Transverse colon (tissue), 4 donors: Measurements from ENCODE around the gene PPP1R13B. TPM values are rescaled to one million over a fixed set of nuclear protein-coding genes. Genes with fewer than 3 reads are reported as not detected.

ENCODE experiments used
- DNase-seq: peaks from one replicate; pipeline ENCODE4 v3.0.0-alpha.2; 2019
- H3K27ac ChIP-seq, 4 donors: fragments of 200-600 bp; sonication (generic); 2 replicates each; pipeline ENCODE4 v1.5.1; 2016 to 2018; ENCODE audit warnings: inconsistent platforms in 4 of 4
- H3K27me3 ChIP-seq: fragments of 200-600 bp; sonication (generic); 2 replicates; pipeline ENCODE4 v1.5.1; 2017; ENCODE audit warnings: inconsistent platforms
- H3K36me3 ChIP-seq, 4 donors: fragments of 200-600 bp; sonication (generic); 2 replicates each; pipeline ENCODE4 v1.5.1; 2017 to 2019; ENCODE audit warnings: inconsistent platforms in 4 of 4
- H3K4me1 ChIP-seq, 4 donors: fragments of 200-600 bp; sonication (generic); 2 replicates each; pipeline ENCODE4 v1.5.1; 2017 to 2020; ENCODE audit warnings: inconsistent platforms in 4 of 4
- H3K4me3 ChIP-seq, 4 donors: fragments of 200-600 bp; sonication (generic); 1 replicate in 1 of 4; 2 replicates in 3 of 4; pipeline versions ENCODE4 v1.5.1 to v1.6.1; 2017 to 2019; ENCODE audit warnings: inconsistent platforms in 4 of 4
- H3K9me3 ChIP-seq, 2 donors: fragments of 200-600 bp; sonication (generic); 2 replicates each; pipeline ENCODE4 v1.5.1; 2017 to 2019; ENCODE audit warnings: inconsistent platforms in 2 of 2
- EP300 ChIP-seq: sonication (generic); formaldehyde crosslinking; IDR thresholded peaks from one replicate; pipeline ENCODE4 v1.6.1; 2017; ENCODE audit warnings: antibody characterized with exemption, low read depth
- POLR2A ChIP-seq: fragments of 450-650 bp; IDR thresholded peaks from one replicate; pipeline ENCODE4 v1.6.1; 2016; ENCODE audit warnings: antibody characterized with exemption, mild to moderate bottlenecking, moderate library complexity
- POLR2AphosphoS5 ChIP-seq, 3 donors: sonication (generic); formaldehyde crosslinking; IDR thresholded peaks; one replicate each; pipeline ENCODE4 v1.6.1; 2016; ENCODE audit warnings: antibody characterized with exemption in 3 of 3
- WGBS, 2 donors: methylation state at CpG; one replicate each; pipeline ENCODE4 v1.1.5; 2018; ENCODE audit warnings: low coverage in 1 of 2; 5-methylcytosine and 5-hydroxymethylcytosine counted together
- in situ Hi-C, 4 donors: fragments of 200-750 bp; cut with MboI; loops; one replicate each; pipeline versions ENCODE4 v1.15.0 to v1.15.1; 2017; ENCODE audit warnings: low sequenced_read_pairs in 3 of 4, low pct_ligation_motif_present in 1 of 4, low pct_unique_long_range_greater_than_20kb in 1 of 4
- intact Hi-C: fragments of 100-400 bp; cut with DNase I; formaldehyde crosslinking; loops from one replicate; pipeline ENCODE4 v1.15.1; 2023; ENCODE audit warnings: low total_unique reads
- total RNA-seq, 4 donors: library from RNA; depleted of rRNA; stranded (reverse); fragments of >200 nt; gene quantifications; one replicate each; pipeline ENCODE4 v1.1.0, GENCODE V29; 2016
- TF ChIP-seq, protein P1 (sequence below), 5 experiments: fragments of 200-600 bp in 3 of 5; fragments of 450-650 bp in 2 of 5; sonication (generic) in 3 of 5; IDR thresholded peaks; 1 replicate in 2 of 5; 2 replicates in 3 of 5; pipeline ENCODE4 v1.5.1; 2016 to 2017; ENCODE audit warnings: antibody characterized with exemption in 5 of 5, inconsistent platforms in 3 of 5, mild to moderate bottlenecking in 2 of 5, moderate library complexity in 1 of 5

The PPP1R13B gene
- total RNA-seq, 4 donors from 2014 or later, result 31.0 to 109 (median 42.0) TPM

DNA sequence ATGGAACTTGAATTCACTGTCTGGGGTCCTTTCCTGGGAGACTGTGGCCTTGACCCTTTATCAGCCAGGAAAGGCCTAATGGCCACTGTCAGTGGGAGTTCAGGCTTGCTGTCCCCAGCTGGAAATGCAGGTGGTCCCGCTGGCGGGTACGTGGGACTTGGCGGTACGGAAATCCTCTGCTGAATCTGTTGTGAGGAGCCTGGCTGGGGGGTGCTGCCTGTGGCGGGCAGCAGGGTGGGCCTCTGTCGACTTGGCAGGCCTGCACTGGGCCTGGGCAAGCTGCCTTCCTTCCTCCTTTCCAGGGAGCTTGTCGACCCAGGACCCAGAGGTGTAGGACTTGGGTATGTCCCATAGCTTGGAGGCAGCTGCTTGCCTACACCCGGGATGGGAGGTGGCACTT, 105.5 kb downstream of the PPP1R13B start:
- Histone ChIP-seq H3K4me1 (no peaks in the 10 kb centered on the region), H3K27me3 (no peaks in the 10 kb centered on the region), H3K27ac (no peak overlapping the region), H3K4me3 (no peak overlapping the region), H3K36me3 (peaks cover 0 to 12% (median 0%) of the 10 kb centered on the region in 4 donors), H3K9me3 (no peaks in the 10 kb centered on the region)
- in situ Hi-C loops (no loop called here), intact Hi-C loops (no loop called here)
- TF ChIP-seq EP300 (no peak), POLR2AphosphoS5 (IDR thresholded peaks at IDR 0.05) (no peak)
- TF ChIP-seq, protein P1, sequence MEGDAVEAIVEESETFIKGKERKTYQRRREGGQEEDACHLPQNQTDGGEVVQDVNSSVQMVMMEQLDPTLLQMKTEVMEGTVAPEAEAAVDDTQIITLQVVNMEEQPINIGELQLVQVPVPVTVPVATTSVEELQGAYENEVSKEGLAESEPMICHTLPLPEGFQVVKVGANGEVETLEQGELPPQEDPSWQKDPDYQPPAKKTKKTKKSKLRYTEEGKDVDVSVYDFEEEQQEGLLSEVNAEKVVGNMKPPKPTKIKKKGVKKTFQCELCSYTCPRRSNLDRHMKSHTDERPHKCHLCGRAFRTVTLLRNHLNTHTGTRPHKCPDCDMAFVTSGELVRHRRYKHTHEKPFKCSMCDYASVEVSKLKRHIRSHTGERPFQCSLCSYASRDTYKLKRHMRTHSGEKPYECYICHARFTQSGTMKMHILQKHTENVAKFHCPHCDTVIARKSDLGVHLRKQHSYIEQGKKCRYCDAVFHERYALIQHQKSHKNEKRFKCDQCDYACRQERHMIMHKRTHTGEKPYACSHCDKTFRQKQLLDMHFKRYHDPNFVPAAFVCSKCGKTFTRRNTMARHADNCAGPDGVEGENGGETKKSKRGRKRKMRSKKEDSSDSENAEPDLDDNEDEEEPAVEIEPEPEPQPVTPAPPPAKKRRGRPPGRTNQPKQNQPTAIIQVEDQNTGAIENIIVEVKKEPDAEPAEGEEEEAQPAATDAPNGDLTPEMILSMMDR (IDR thresholded peaks at IDR 0.05), result no peak
- WGBS, 2 donors, result 91% methylated on average over 9 of the region's 9 CpGs; no CpG with 5 or more reads in 1 of the 2 donors
- DNase-seq, result no peak

DNA sequence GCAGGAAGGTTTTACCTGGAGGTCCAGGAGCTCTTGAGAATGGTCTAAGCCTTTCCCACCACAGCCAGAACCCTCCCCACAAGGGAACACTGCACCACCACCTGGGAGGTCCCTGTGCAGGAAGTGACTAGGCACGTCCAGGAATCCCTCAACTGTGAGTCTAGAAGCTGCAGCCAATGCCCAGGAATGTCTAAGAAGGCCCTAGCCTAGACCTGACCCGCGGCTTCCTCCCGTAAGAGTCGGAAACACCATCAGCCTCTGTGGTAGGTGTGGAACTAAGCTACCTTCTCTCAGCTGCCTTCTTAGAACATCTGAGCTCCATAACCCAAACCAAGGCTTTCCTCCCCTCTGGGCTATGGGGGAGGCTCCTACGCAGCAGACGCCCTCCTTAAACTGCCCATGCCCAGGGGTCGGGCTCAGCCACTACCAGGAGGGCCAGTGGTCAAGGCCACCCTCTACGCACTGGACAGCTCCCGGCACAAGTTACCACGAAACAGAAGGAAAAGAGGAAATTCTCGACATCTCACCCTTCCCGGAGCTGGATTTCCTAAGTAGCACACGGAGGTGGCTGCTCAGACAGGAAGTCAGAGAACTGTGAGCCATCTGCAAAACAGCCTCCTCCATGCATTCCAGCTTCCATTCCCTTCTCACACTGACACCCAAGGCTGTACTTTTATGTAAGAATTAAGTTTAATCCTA, 106.2 kb downstream of the PPP1R13B start:
- no peak for DNase-seq
- H3K4me1 ChIP-seq, result peaks cover 0 to 5% (median under 1%) of the 10 kb centered on the region in 4 donors
- intact Hi-C loops, result no loop called here
- H3K27ac ChIP-seq, result no peak overlapping the region
- no peak overlapping the region for H3K4me3 ChIP-seq
- TF ChIP-seq, protein P1 (IDR thresholded peaks at IDR 0.05), result no peak
- no peak for TF ChIP-seq EP300
- no peak for TF ChIP-seq POLR2A
- no peak for TF ChIP-seq POLR2AphosphoS5 (IDR thresholded peaks at IDR 0.05)
- 87% methylated on average over 14 of the region's 14 CpGs; no CpG with 5 or more reads in 1 of the 2 donors for WGBS, 2 donors
- no peaks in the 10 kb centered on the region for H3K27me3 ChIP-seq
- in situ Hi-C loops, result no loop called here
- peaks cover 0 to 12% (median 0%) of the 10 kb centered on the region in 4 donors for H3K36me3 ChIP-seq
- H3K9me3 ChIP-seq, result no peaks in the 10 kb centered on the region

DNA sequence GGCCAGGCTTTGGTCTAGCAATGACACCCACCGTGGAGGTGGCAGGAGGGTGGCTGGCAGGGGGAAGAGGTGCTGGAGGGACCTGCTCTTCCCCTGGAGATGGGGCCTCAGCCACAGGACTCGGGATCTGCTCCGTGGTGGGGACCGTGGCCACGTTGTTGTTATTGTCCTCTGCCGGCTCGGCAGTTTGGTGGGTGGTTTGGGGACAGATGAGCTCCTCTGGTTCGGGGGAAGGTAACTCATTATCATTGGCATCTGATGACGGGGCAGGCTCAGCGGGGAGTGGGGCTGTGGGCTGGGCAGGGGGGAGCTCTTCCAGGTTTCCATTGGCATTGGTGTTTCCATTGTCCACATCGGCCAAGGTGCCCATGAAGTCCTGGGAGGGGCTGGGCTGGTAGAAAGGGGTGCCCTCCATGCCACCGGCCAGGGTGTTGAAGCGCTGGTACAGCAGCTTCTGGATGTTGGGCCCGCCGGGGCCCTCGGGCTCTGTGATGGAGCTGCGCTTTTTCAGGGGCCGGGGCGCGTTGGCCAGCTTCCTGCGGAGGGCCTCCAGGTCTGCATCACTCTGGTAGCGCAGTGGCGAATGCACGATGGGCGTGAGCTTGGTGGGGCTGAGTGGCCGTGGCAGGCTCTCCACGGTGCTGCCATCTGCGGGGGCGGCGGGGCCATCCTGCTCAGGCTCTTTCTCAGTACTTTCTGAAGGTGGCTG, 107.4 kb downstream of the PPP1R13B start:
- no peak overlapping the region for H3K27ac ChIP-seq
- in situ Hi-C loops (no loop called here), intact Hi-C loops (no loop called here)
- no peaks in the 10 kb centered on the region for H3K9me3 ChIP-seq
- no peaks in the 10 kb centered on the region for H3K27me3 ChIP-seq
- H3K4me3 ChIP-seq, result no peak overlapping the region
- TF ChIP-seq POLR2A (no peak), POLR2AphosphoS5 (IDR thresholded peaks at IDR 0.05) (no peak), EP300 (no peak)
- TF ChIP-seq, protein P1 (IDR thresholded peaks at IDR 0.05), result no peak
- peaks cover 0 to 12% (median 0%) of the 10 kb centered on the region in 4 donors for H3K36me3 ChIP-seq
- DNase-seq, result no peak
- H3K4me1 ChIP-seq, result peaks cover 0 to 12% (median 4%) of the 10 kb centered on the region in 4 donors
- WGBS, 2 donors, result 95% methylated on average over 28 of the region's 30 CpGs; no CpG with 5 or more reads in 1 of the 2 donors

DNA sequence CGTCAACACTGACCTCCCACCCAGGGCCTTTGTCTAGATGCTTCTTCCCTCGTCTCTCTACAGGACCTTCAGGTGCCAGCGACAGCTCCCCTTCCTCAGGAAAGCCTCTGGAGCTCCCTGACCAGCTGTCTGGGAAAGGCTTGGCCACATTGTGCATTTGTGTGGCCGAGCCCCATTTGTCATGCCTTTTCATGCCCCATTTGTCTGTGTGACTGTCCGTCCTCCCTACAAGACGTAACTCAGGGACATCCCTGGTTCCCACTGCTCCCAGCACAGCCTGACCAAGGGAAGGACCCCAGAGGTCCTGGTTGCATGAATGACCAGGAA, 107.9 kb downstream of the PPP1R13B start:
- intact Hi-C loops, result no loop called here
- WGBS, 2 donors, result 93% methylated on average over 6 of the region's 6 CpGs; no CpG with 5 or more reads in 1 of the 2 donors
- H3K36me3 ChIP-seq, result peaks cover 0 to 14% (median 0%) of the 10 kb centered on the region in 4 donors

More for the DNA sequence above, 107.9 kb downstream of the PPP1R13B start:
- in situ Hi-C loops, result no loop called here
- TF ChIP-seq EP300 (no peak), POLR2A (no peak), POLR2AphosphoS5 (IDR thresholded peaks at IDR 0.05) (no peak)
- Histone ChIP-seq H3K4me1 (peaks cover 0 to 12% (median 4%) of the 10 kb centered on the region in 4 donors), H3K9me3 (no peaks in the 10 kb centered on the region), H3K27ac (no peak overlapping the region), H3K4me3 (no peak overlapping the region), H3K27me3 (no peaks in the 10 kb centered on the region)
- DNase-seq, result no peak
